HepG2 (cell line): ENCODE data around the gene DDX54. TPM values are rescaled to one million over a fixed set of nuclear protein-coding genes. Genes with fewer than 3 reads are reported as not detected.
A peak's percentile ranks its signal among the peaks of the same experiment; 100 is the strongest.

ENCODE experiments used
- CBX1 ChIP-seq: IDR thresholded peaks from one replicate; pipeline ENCODE4 v1.6.1; 2016; ENCODE audit warnings: antibody characterized with exemption, low read depth
- CSRNP2 ChIP-seq: sonication (generic); formaldehyde crosslinking; conservative IDR thresholded peaks from 2 replicates; pipeline ENCODE4 v1.8.0; 2022; ENCODE audit warnings: low read depth, missing genetic modification reagents
- HOXA9 ChIP-seq: sonication (generic); formaldehyde crosslinking; IDR thresholded peaks from 2 replicates; pipeline ENCODE4 v1.8.1; 2022; ENCODE audit warnings: missing genetic modification reagents, mild to moderate bottlenecking, moderate library complexity, borderline replicate concordance
- JUNB ChIP-seq: sonication (generic); formaldehyde crosslinking; IDR thresholded peaks from 2 replicates; pipeline ENCODE4 v1.8.0; 2022; ENCODE audit warnings: missing genetic modification reagents, mild to moderate bottlenecking, borderline replicate concordance
- MATR3 ChIP-seq: sonication (generic); formaldehyde crosslinking; IDR thresholded peaks from 2 replicates; pipeline ENCODE4 v1.4.0; 2020; ENCODE audit warnings: missing genetic modification reagents
- MED1 ChIP-seq: sonication (generic); formaldehyde crosslinking; IDR thresholded peaks from 2 replicates; pipeline ENCODE4 v1.4.0; 2020; ENCODE audit warnings: missing genetic modification reagents
- MEIS2 ChIP-seq: sonication (generic); formaldehyde crosslinking; IDR thresholded peaks from 2 replicates; pipeline ENCODE4 v1.9.0; 2021; ENCODE audit warnings: mild to moderate bottlenecking, missing genetic modification reagents
- MZF1 ChIP-seq: sonication (generic); formaldehyde crosslinking; IDR thresholded peaks from 2 replicates; pipeline ENCODE4 v1.8.1; 2023; ENCODE audit warnings: mild to moderate bottlenecking, missing genetic modification reagents, borderline replicate concordance
- NCOA2 ChIP-seq: sonication (generic); formaldehyde crosslinking; IDR thresholded peaks from 2 replicates; pipeline ENCODE4 v1.8.0; 2022; ENCODE audit warnings: inconsistent platforms
- PHF20 ChIP-seq: sonication (generic); formaldehyde crosslinking; IDR thresholded peaks from 2 replicates; pipeline ENCODE4 v1.5.0; 2020; ENCODE audit warnings: mild to moderate bottlenecking, missing genetic modification reagents
- SIX4 ChIP-seq: sonication (generic); formaldehyde crosslinking; IDR thresholded peaks from 2 replicates; pipeline ENCODE4 v1.4.0; 2020; ENCODE audit warnings: missing genetic modification reagents
- SMARCC2 ChIP-seq: fragments of 450-650 bp; IDR thresholded peaks from 2 replicates; pipeline ENCODE4 v1.6.1; 2017; ENCODE audit warnings: antibody characterized with exemption, mild to moderate bottlenecking
- ZNF431 ChIP-seq: sonication (generic); formaldehyde crosslinking; IDR thresholded peaks from 2 replicates; pipeline ENCODE4 v1.9.0; 2022; ENCODE audit warnings: missing genetic modification reagents, low read depth, mild to moderate bottlenecking, borderline replicate concordance
- ZNF569 ChIP-seq: sonication (generic); formaldehyde crosslinking; IDR thresholded peaks from 2 replicates; pipeline ENCODE4 v1.5.0; 2020; ENCODE audit warnings: mild to moderate bottlenecking, missing genetic modification reagents, moderate library complexity, borderline replicate concordance
- ZNF746 ChIP-seq: sonication (generic); formaldehyde crosslinking; IDR thresholded peaks from 2 replicates; pipeline ENCODE4 v1.8.0; 2022; ENCODE audit warnings: mild to moderate bottlenecking, missing genetic modification reagents
- polyA plus RNA-seq, 8 experiments: library from polyadenylated mRNA; depleted of rRNA in 3 of 8; stranded (reverse) in 7 of 8; unstranded in 1 of 8; fragments of >200 nt; fragmentation: Illumina TruSeq in 4 of 8; extraction: Trizol in 4 of 8; gene quantifications; 2 replicates each; pipeline versions ENCODE4 v1.2.1 to v1.2.3, GENCODE V29; 2011 to 2016; ENCODE audit warnings: low read depth in 4 of 8, missing spikeins in 1 of 8, mixed read lengths in 1 of 8; ENCODE audit not compliant: insufficient read depth in 1 of 8
- total RNA-seq, 5 experiments: library from RNA; depleted of rRNA; stranded (reverse); fragments of >200 nt; fragmentation: Illumina TruSeq; extraction: Trizol; gene quantifications; 2 replicates each; pipeline ENCODE4 v1.2.3, GENCODE V29; 2016; ENCODE audit warnings: low read depth in 1 of 5
- TF ChIP-seq, protein P1 (sequence below): sonication (generic); formaldehyde crosslinking; IDR thresholded peaks from 2 replicates; pipeline ENCODE4 v1.5.1; 2020; ENCODE audit warnings: mild to moderate bottlenecking, missing genetic modification reagents
- TF ChIP-seq, protein P2 (sequence below): sonication (generic); formaldehyde crosslinking; IDR thresholded peaks from 2 replicates; pipeline ENCODE4 v1.4.0; 2020; ENCODE audit warnings: missing genetic modification reagents, borderline replicate concordance
- TF ChIP-seq, protein P3 (sequence below): sonication (generic); formaldehyde crosslinking; IDR thresholded peaks from 2 replicates; pipeline ENCODE4 v1.4.0; 2020; ENCODE audit warnings: low read depth, mild to moderate bottlenecking, missing genetic modification reagents
- TF ChIP-seq, protein P4 (sequence below): sonication (generic); formaldehyde crosslinking; IDR thresholded peaks from 2 replicates; pipeline ENCODE4 v1.4.0; 2020; ENCODE audit warnings: missing genetic modification reagents

DDX54 gene
- total and polyA plus RNA-seq, 2 of the 13 experiments (the other 11 are each of a cell fraction or from before 2014, with no cell fraction given) = 59.7 to 61.1 TPM

DNA sequence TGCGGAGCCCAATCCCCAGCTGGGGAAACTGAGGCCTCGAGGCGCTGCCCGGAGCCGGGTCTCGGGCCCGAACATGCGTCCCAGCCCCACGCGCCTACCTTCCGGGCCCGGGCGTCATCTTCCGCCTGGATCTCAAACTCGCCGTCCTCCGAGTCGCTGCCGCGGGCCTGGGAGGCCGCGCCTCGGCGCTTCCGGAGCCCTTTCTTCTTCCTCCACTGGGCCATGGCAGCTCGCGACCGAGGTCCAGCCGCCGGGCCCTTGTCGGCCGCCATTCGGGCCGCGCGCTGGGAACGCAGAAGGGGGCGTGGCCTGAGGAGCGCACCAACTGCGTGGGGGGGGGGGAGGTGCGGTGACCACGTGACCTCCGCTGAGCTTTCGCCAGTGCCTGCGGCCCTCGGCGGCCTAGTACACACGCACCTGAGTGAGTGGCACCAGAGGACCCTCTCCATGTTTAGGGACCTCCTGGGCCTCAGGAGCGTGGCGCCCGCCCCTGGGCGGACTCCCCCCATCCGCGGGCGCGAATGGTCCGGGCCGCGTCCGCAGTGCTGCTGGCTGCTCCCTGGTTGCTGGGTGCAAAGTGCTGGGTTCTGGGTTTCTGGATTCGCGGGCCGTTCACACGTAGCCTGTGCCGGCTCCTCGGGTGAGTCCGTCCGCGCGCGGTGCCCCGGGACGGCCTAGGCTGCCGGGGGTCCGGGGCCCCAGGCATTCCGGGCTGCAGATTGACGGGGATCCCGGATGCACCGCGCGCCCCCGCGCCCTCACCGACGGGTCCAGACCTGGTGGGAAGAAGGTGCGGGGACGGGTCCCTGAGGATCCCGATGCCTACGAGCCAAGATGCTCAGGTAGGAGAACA lies at the start of gene DDX54, which contains the start of gene RITA1 (continued):
- TF ChIP-seq, protein P1, sequence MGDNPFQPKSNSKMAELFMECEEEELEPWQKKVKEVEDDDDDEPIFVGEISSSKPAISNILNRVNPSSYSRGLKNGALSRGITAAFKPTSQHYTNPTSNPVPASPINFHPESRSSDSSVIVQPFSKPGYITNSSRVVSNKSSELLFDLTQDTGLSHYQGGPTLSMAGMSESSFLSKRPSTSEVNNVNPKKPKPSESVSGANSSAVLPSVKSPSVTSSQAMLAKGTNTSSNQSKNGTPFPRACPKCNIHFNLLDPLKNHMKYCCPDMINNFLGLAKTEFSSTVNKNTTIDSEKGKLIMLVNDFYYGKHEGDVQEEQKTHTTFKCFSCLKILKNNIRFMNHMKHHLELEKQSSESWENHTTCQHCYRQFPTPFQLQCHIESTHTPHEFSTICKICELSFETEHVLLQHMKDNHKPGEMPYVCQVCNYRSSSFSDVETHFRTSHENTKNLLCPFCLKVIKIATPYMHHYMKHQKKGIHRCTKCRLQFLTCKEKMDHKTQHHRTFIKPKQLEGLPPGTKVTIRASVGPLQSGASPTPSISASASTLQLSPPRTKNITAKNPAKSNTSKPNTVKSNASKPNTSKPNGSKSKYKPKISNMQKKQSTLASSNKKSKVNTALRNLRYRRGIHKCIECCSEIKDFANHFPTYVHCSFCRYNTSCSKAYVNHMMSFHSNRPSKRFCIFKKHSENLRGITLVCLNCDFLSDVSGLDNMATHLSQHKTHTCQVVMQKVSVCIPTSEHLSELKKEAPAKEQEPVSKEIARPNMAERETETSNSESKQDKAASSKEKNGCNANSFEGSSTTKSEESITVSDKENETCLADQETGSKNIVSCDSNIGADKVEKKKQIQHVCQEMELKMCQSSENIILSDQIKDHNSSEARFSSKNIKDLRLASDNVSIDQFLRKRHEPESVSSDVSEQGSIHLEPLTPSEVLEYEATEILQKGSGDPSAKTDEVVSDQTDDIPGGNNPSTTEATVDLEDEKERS (CRISPR knock-in tag) = peak; percentile 94
- TF ChIP-seq CBX1 (peak; percentile 17), SMARCC2 (no peak), PHF20 (peak; percentile 79), ZNF431 (no peak; the same call in 1 of the 2 replicates), MZF1 (CRISPR knock-in tag) (no peak), ZNF746 (CRISPR knock-in tag) (peak; percentile 76; the same call in 1 of the 2 replicates), MATR3 (no peak), CSRNP2 (CRISPR knock-in tag) (no peak), HOXA9 (peak; percentile 58; the same call in 1 of the 2 replicates), MED1 (CRISPR knock-in tag) (no peak; the same call in 1 of the 2 replicates), ZNF569 (CRISPR knock-in tag) (peak; percentile 53; the same call in 1 of the 2 replicates), SIX4 (CRISPR knock-in tag) (no peak), NCOA2 (no peak), JUNB (CRISPR knock-in tag) (no peak), MEIS2 (CRISPR knock-in tag) (peak; percentile 64; the same call in 1 of the 2 replicates)
- TF ChIP-seq, protein P2, sequence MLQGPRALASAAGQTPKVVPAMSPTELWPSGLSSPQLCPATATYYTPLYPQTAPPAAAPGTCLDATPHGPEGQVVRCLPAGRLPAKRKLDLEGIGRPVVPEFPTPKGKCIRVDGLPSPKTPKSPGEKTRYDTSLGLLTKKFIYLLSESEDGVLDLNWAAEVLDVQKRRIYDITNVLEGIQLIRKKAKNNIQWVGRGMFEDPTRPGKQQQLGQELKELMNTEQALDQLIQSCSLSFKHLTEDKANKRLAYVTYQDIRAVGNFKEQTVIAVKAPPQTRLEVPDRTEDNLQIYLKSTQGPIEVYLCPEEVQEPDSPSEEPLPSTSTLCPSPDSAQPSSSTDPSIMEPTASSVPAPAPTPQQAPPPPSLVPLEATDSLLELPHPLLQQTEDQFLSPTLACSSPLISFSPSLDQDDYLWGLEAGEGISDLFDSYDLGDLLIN = peak; percentile 17; the same call in 1 of the 2 replicates
- TF ChIP-seq, protein P3, sequence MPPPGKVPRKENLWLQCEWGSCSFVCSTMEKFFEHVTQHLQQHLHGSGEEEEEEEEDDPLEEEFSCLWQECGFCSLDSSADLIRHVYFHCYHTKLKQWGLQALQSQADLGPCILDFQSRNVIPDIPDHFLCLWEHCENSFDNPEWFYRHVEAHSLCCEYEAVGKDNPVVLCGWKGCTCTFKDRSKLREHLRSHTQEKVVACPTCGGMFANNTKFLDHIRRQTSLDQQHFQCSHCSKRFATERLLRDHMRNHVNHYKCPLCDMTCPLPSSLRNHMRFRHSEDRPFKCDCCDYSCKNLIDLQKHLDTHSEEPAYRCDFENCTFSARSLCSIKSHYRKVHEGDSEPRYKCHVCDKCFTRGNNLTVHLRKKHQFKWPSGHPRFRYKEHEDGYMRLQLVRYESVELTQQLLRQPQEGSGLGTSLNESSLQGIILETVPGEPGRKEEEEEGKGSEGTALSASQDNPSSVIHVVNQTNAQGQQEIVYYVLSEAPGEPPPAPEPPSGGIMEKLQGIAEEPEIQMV = peak; percentile 90
- TF ChIP-seq, protein P4, sequence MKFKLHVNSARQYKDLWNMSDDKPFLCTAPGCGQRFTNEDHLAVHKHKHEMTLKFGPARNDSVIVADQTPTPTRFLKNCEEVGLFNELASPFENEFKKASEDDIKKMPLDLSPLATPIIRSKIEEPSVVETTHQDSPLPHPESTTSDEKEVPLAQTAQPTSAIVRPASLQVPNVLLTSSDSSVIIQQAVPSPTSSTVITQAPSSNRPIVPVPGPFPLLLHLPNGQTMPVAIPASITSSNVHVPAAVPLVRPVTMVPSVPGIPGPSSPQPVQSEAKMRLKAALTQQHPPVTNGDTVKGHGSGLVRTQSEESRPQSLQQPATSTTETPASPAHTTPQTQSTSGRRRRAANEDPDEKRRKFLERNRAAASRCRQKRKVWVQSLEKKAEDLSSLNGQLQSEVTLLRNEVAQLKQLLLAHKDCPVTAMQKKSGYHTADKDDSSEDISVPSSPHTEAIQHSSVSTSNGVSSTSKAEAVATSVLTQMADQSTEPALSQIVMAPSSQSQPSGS (CRISPR knock-in tag) = no peak; the same call in 1 of the 2 replicates
